Type B pancreatic cell (in vitro differentiated cells): ENCODE measurements around the gene FEV. TPM values are rescaled to one million over a fixed set of nuclear protein-coding genes. Genes with fewer than 3 reads are reported as not detected.

Experiments
- DNase-seq: peaks from one replicate; pipeline ENCODE4 v3.0.0; 2021; ENCODE audit warnings: mixed read lengths; ENCODE audit not compliant: unreplicated experiment; ENCODE audit errors: extremely low spot score
- H3K27ac Mint-ChIP-seq: 2 replicates; pipeline ENCODE4 v1.8.0; 2021; ENCODE audit warnings: mild to moderate bottlenecking, mixed read lengths
- H3K27me3 Mint-ChIP-seq: 2 replicates; pipeline ENCODE4 v1.8.0; 2021; ENCODE audit warnings: mixed read lengths
- H3K36me3 Mint-ChIP-seq: 2 replicates; pipeline ENCODE4 v1.8.0; 2021; ENCODE audit warnings: mixed read lengths
- H3K4me1 Mint-ChIP-seq: one replicate; pipeline ENCODE4 v1.8.0; 2021; ENCODE audit warnings: mixed read lengths; ENCODE audit not compliant: unreplicated experiment
- H3K4me3 Mint-ChIP-seq: 2 replicates; pipeline ENCODE4 v1.8.0; 2021; ENCODE audit warnings: mild to moderate bottlenecking, mixed read lengths
- H3K9me3 Mint-ChIP-seq: 2 replicates; pipeline ENCODE4 v1.8.0; 2021; ENCODE audit warnings: mixed read lengths
- CTCF ChIP-seq: fragments of 200-600 bp; sonication (generic); conservative IDR thresholded peaks from 2 replicates; pipeline ENCODE4 v1.5.0; 2021; ENCODE audit warnings: antibody characterized with exemption, mild to moderate bottlenecking
- total RNA-seq: library from RNA; stranded (reverse); gene quantifications from 2 replicates; pipeline ENCODE4 v1.2.1, GENCODE V29; 2021; ENCODE audit warnings: low replicate concordance

FEV gene
- total RNA-seq, 1 donor from 2014 or later, result 12.5 TPM

GRCh38 chr2:218990612-218991011 is 5.6 kb upstream of the FEV start:
- H3K36me3 Mint-ChIP-seq, result no peaks in the 10 kb centered on the region
- H3K9me3 Mint-ChIP-seq, result no peaks in the 10 kb centered on the region
- no peaks in the 10 kb centered on the region for H3K4me1 Mint-ChIP-seq
- no peak for TF ChIP-seq CTCF
- no peak overlapping the region for H3K27ac Mint-ChIP-seq
- no peak for DNase-seq
- no peak overlapping the region for H3K4me3 Mint-ChIP-seq
- peaks cover 93% of the 10 kb centered on the region for H3K27me3 Mint-ChIP-seq

GRCh38 chr2:218990052-218990451 is 5.1 kb upstream of the FEV start:
- TF ChIP-seq CTCF, result no peak
- no peaks in the 10 kb centered on the region for H3K9me3 Mint-ChIP-seq
- DNase-seq, result no peak
- no peak overlapping the region for H3K27ac Mint-ChIP-seq
- H3K4me3 Mint-ChIP-seq, result no peak overlapping the region
- no peaks in the 10 kb centered on the region for H3K4me1 Mint-ChIP-seq
- peaks cover 91% of the 10 kb centered on the region for H3K27me3 Mint-ChIP-seq
- H3K36me3 Mint-ChIP-seq, result no peaks in the 10 kb centered on the region

- DNase-seq, result no peak
- Mint-ChIP-seq H3K4me3 (no peak overlapping the region), H3K27ac (no peak overlapping the region), H3K4me1 (peaks cover 3% of the 10 kb centered on the region), H3K27me3 (peaks cover 91% of the 10 kb centered on the region), H3K9me3 (no peaks in the 10 kb centered on the region), H3K36me3 (no peaks in the 10 kb centered on the region)
- TF ChIP-seq CTCF, result no peak
Measured at GRCh38 chr2:218988650-218989049, 3.7 kb upstream of the FEV start.

- no peak for TF ChIP-seq CTCF
- DNase-seq, result no peak
- Mint-ChIP-seq H3K9me3 (no peaks in the 10 kb centered on the region), H3K27ac (no peak overlapping the region), H3K4me3 (no peak overlapping the region), H3K27me3 (peaks cover 94% of the 10 kb centered on the region), H3K36me3 (no peaks in the 10 kb centered on the region), H3K4me1 (peaks cover 3% of the 10 kb centered on the region)
Measured at GRCh38 chr2:218988164-218988563, 3.2 kb upstream of the FEV start.

GRCh38 chr2:218986148-218986761 is 1.3 kb upstream of the FEV start:
- no peak for DNase-seq
- Mint-ChIP-seq H3K4me3 (peak overlapping the region; percentile 28), H3K36me3 (no peaks in the 10 kb centered on the region), H3K27me3 (peaks cover 94% of the 10 kb centered on the region), H3K4me1 (peaks cover 3% of the 10 kb centered on the region), H3K27ac (no peak overlapping the region), H3K9me3 (no peaks in the 10 kb centered on the region)
- TF ChIP-seq CTCF, result no peak
